B cell (primary cell): ENCODE measurements around the gene KYNU. TPM values are rescaled to one million over a fixed set of nuclear protein-coding genes. Genes with fewer than 3 reads are reported as not detected.
"Not testable (repeated sequence)": the region's sequence is repeated elsewhere in the genome, so short reads cannot be mapped to it uniquely, and the experiment has no call there.

Source experiments
- ATAC-seq: fragments of 200-7000 bp; cut with Tn5 transposase; one replicate; pipeline ENCODE4 v1.10.0; 2021; ENCODE audit warnings: low read depth, mild to moderate bottlenecking, moderate number of reproducible peaks, moderate library complexity
- CTCF ChIA-PET: fragments of 350-600 bp; sonication (Branson Sonifier 250); formaldehyde crosslinking; loops from one replicate; lab custom pipeline; 2021; ENCODE audit warnings: antibody characterized with exemption, inconsistent platforms; lab: Charles Lee
- POLR2A ChIA-PET: fragments of 350-600 bp; sonication (Branson Sonifier 250); formaldehyde crosslinking; loops from one replicate; lab custom pipeline; 2021; ENCODE audit warnings: antibody characterized with exemption; lab: Charles Lee
- DNase-seq: peaks from one replicate; pipeline ENCODE4 v3.0.0; 2013
- H2AFZ ChIP-seq: 2 replicates; pipeline ENCODE4 v1.6.1; 2012; ENCODE audit warnings: mild to moderate bottlenecking, low read depth, low read length; ENCODE audit not compliant: insufficient read depth, poor library complexity, severe bottlenecking
- H3K27ac ChIP-seq, 2 donors: 1 replicate in 1 of 2; 2 replicates in 1 of 2; pipeline ENCODE4 v1.5.1; 2012 to 2013; ENCODE audit warnings: low read length in 2 of 2, mild to moderate bottlenecking in 2 of 2, moderate library complexity in 1 of 2
- H3K27me3 ChIP-seq, 4 experiments: fragments of 200-600 bp in 1 of 4; sonication (generic) in 1 of 4; replicated peaks in 1 of 4; 1 replicate in 2 of 4; 2 replicates in 2 of 4; pipeline versions ENCODE4 v1.6.1 to v1.7.0; 2013 to 2016; ENCODE audit warnings: low read length in 3 of 4, mild to moderate bottlenecking in 2 of 4, mixed read lengths in 1 of 4, moderate library complexity in 1 of 4; ENCODE audit not compliant: insufficient read depth in 4 of 4, control insufficient read depth in 3 of 4; ENCODE audit errors: control extremely low read depth in 1 of 4
- H3K36me3 ChIP-seq, 2 experiments: replicated peaks in 1 of 2; 1 replicate in 1 of 2; 2 replicates in 1 of 2; pipeline versions ENCODE4 v1.6.1 to v1.7.1; 2013; ENCODE audit warnings: low read length in 1 of 2; ENCODE audit not compliant: insufficient read depth in 2 of 2, control insufficient read depth in 1 of 2; ENCODE audit errors: control extremely low read depth in 1 of 2, extremely low read depth in 1 of 2
- H3K4me1 ChIP-seq, 2 donors: fragments of 200-600 bp in 1 of 2; sonication (generic) in 1 of 2; 1 replicate in 1 of 2; 2 replicates in 1 of 2; pipeline versions ENCODE4 v1.5.1 to v1.6.1; 2013 to 2017; ENCODE audit warnings: low read length in 2 of 2; ENCODE audit not compliant: control insufficient read depth in 2 of 2, insufficient read depth in 2 of 2
- H3K4me2 ChIP-seq: replicated peaks from 2 replicates; pipeline ENCODE3; 2012; ENCODE audit warnings: mild to moderate bottlenecking, low read depth, low read length; ENCODE audit not compliant: poor library complexity, severe bottlenecking
- H3K4me3 ChIP-seq, 5 experiments: fragments of 200-600 bp in 1 of 5; sonication (generic) in 1 of 5; 1 replicate in 3 of 5; 2 replicates in 2 of 5; pipeline versions ENCODE4 v1.5.1 to v1.7.0; 2011 to 2016; ENCODE audit warnings: low read length in 4 of 5, mild to moderate bottlenecking in 4 of 5, low read depth in 2 of 5, control low read depth in 1 of 5, moderate library complexity in 1 of 5; ENCODE audit not compliant: insufficient read depth in 1 of 5; ENCODE audit errors: control extremely low read depth in 1 of 5, extremely low read depth in 1 of 5
- H3K79me2 ChIP-seq: fragments of 200-600 bp; sonication (generic); one replicate; pipeline ENCODE4 v1.6.0; 2016; ENCODE audit warnings: low read length; ENCODE audit not compliant: control insufficient read depth, insufficient read depth
- H3K9ac ChIP-seq: fragments of 200-600 bp; sonication (generic); 2 replicates; pipeline ENCODE4 v1.6.1; 2017; ENCODE audit warnings: mild to moderate bottlenecking, low read length, moderate library complexity
- H3K9me3 ChIP-seq, 3 donors: one replicate each; pipeline versions ENCODE4 v1.6.1 to v1.7.1; 2013; ENCODE audit warnings: low read length in 2 of 3; ENCODE audit not compliant: control insufficient read depth in 2 of 3, insufficient read depth in 1 of 3; ENCODE audit errors: control extremely low read depth in 1 of 3
- H4K20me1 ChIP-seq: 2 replicates; pipeline ENCODE4 v1.6.0; 2012; ENCODE audit warnings: mild to moderate bottlenecking, low read length; ENCODE audit not compliant: insufficient read depth, control insufficient read depth, poor library complexity, severe bottlenecking
- H3K27ac Mint-ChIP-seq: one replicate; pipeline ENCODE4 v1.8.0; 2021; ENCODE audit warnings: mixed read lengths
- H3K27me3 Mint-ChIP-seq: one replicate; pipeline ENCODE4 v1.8.0; 2021; ENCODE audit warnings: mixed read lengths
- H3K4me1 Mint-ChIP-seq: one replicate; pipeline ENCODE4 v1.8.0; 2021; ENCODE audit warnings: mixed read lengths
- H3K4me3 Mint-ChIP-seq: one replicate; pipeline ENCODE4 v1.8.0; 2021; ENCODE audit warnings: mixed read lengths
- H3K9me3 Mint-ChIP-seq: one replicate; pipeline ENCODE4 v1.8.0; 2022; ENCODE audit warnings: mixed read lengths; ENCODE audit not compliant: insufficient read depth
- CTCF ChIP-seq: fragments of 200-600 bp; IDR thresholded peaks from one replicate; pipeline ENCODE4 v1.8.0; 2022; ENCODE audit warnings: antibody characterized with exemption, mild to moderate bottlenecking
- EZH2 ChIP-seq: IDR thresholded peaks from 2 replicates; pipeline ENCODE4 v1.6.1; 2012; ENCODE audit warnings: borderline replicate concordance, low read depth, mild to moderate bottlenecking, moderate library complexity, low read length; ENCODE audit not compliant: insufficient read depth, poor library complexity, severe bottlenecking
- WGBS: methylation state at CpG from one replicate; pipeline ENCODE4 v1.1.5; 2013; ENCODE audit warnings: missing lambda C conversion rate; ENCODE audit not compliant: insufficient coverage; 5-methylcytosine and 5-hydroxymethylcytosine counted together
- intact Hi-C: fragments of 100-400 bp; cut with micrococcal nuclease; formaldehyde crosslinking; loops from one replicate; pipeline ENCODE4 v1.10.0; 2022
- polyA plus RNA-seq: library from polyadenylated mRNA; depleted of rRNA; stranded (reverse); fragments of >200 nt; gene quantifications from 2 replicates; pipeline ENCODE4 v1.2.3, GENCODE V29; 2012
- total RNA-seq, 2 donors: library from RNA; stranded (reverse); fragments of 120-200 nt in 1 of 2; gene quantifications; 1 replicate in 1 of 2; 2 replicates in 1 of 2; pipeline versions ENCODE4 v1.2.3 to v1.2.4, GENCODE V29; 2013 to 2022

Gene KYNU
- total and polyA plus RNA-seq, 2 donors (not counting 1 experiment from before 2014, with no cell fraction given), result 14.5 to 46.2 TPM

DNA sequence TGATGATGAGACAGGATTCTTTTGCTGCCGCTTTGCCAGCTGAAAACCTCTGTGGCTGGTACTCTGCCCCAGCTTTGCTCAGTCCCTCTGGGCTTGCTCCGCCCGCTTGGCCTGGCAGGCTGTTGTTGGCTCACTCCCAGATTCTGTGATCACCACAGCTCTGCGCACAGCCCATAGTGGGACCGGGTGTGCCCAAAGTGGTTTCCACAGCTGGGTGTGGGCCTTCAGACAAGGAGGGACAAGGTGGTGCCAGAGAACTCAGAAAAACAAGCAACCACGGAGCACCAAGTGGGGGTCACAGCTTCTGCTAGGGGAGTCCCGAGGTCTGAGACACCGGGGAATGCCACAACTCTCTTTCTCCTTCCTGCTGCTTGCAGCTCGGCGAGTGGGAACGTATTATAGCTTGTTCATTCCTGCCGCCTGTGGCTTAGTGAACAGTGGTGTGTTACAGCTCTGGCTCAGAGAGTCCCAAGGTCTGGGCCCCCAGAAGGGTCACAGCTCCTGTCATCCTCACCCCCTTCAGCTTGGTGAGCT is 9.2 kb upstream of the KYNU start:
- no peaks in the 10 kb centered on the region for H3K36me3 ChIP-seq
- peak overlapping the region; percentile 62 to 82 for H3K27ac ChIP-seq
- DNase-seq (peak; percentile 53), ATAC-seq (peak; percentile 12)
- Mint-ChIP-seq H3K4me3 (peak overlapping the region; percentile 65), H3K27ac (peak overlapping the region; percentile 84), H3K9me3 (no peaks in the 10 kb centered on the region), H3K4me1 (peaks cover 44% of the 10 kb centered on the region), H3K27me3 (no peaks in the 10 kb centered on the region)
- no peaks in the 10 kb centered on the region for H3K9me3 ChIP-seq
- no peaks in the 10 kb centered on the region for H4K20me1 ChIP-seq
- peak overlapping the region; percentile 63 for H2AFZ ChIP-seq
- peak overlapping the region; percentile 15 for H3K9ac ChIP-seq
- POLR2A ChIA-PET, result no interaction called here
- intact Hi-C loops, result loop anchor here (5.0 kb wide), 2 partner anchors 71 to 259 kb away; partner anchors contain the start of gene ARHGAP15
- H3K27me3 ChIP-seq, result no peaks in the 10 kb centered on the region
- CTCF ChIA-PET, result interaction anchor here (1.3 kb wide), 1 partner anchor 9 kb away, joined by 3 read pairs; no protein-coding TSS in a partner anchor
- WGBS, result 72% methylated on average over 8 of the region's 12 CpGs
- H3K4me2 ChIP-seq, result peak overlapping the region; percentile 40
- no peak for TF ChIP-seq EZH2
- no peak for TF ChIP-seq CTCF
- H3K4me3 ChIP-seq, result peak overlapping the region in 3 of 5 experiments; percentile 1 to 6 (median 2)
- H3K4me1 ChIP-seq, result peaks cover 26 to 42% of the 10 kb centered on the region in 2 donors
- H3K79me2 ChIP-seq, result no peaks in the 10 kb centered on the region

GRCh38 chr2:142869065-142869460 is 8.4 kb upstream of the KYNU start:
- peak overlapping the region; percentile 65 for H3K4me3 Mint-ChIP-seq
- H3K79me2 ChIP-seq, DNase-seq, H4K20me1 ChIP-seq, POLR2A ChIA-PET, H3K36me3 ChIP-seq, H3K27me3 ChIP-seq, ATAC-seq, H3K9me3 Mint-ChIP-seq, H3K4me3 ChIP-seq, H3K9me3 ChIP-seq, H3K27me3 Mint-ChIP-seq: not testable (repeated sequence)
- Histone ChIP-seq H2AFZ (peak overlapping the region; percentile 25), H3K9ac (peak overlapping the region; percentile 15), H3K4me1 (peaks cover 31 to 42% of the 10 kb centered on the region in 2 donors), H3K27ac (peak overlapping the region in 1 of 2 donors; percentile 62), H3K4me2 (peak overlapping the region; percentile 40)
- WGBS, result 92% methylated on average over 5 of the region's 7 CpGs
- H3K27ac Mint-ChIP-seq, result peak overlapping the region; percentile 84
- intact Hi-C loops, result loop anchor here (5.0 kb wide), 2 partner anchors 72 to 258 kb away; partner anchors contain the start of gene ARHGAP15
- CTCF ChIA-PET, result interaction anchor here (1.3 kb wide), 1 partner anchor 8 kb away, joined by 3 read pairs; no protein-coding TSS in a partner anchor
- peaks cover 49% of the 10 kb centered on the region for H3K4me1 Mint-ChIP-seq
